IMR-90 (cell line): Measurements from ENCODE around the gene HSF2. TPM values are rescaled to one million over a fixed set of nuclear protein-coding genes. Genes with fewer than 3 reads are reported as not detected.

Source experiments
- ATAC-seq: fragments of 200-7000 bp; cut with Tn5 transposase; 2 replicates; pipeline ENCODE4 v1.9.1; 2020; ENCODE audit warnings: low read depth, mild to moderate bottlenecking, moderate library complexity
- BruUV-seq: library from RNA; stranded (reverse); fragments of 400-500 nt; replicated peaks from 2 replicates; lab custom pipeline; 2021; lab: Mats Ljungman, UMichigan
- CTCF ChIA-PET: fragments of 300-600 bp; formaldehyde crosslinking; extraction: SDS; loops from one replicate; lab custom pipeline; 2021; ENCODE audit warnings: antibody characterized with exemption; lab: Yijun Ruan, JAX
- POLR2A ChIA-PET: fragments of 300-600 bp; sonication (Branson Sonifier 250); formaldehyde crosslinking; loops from one replicate; lab custom pipeline; 2022; ENCODE audit warnings: antibody characterized with exemption; ENCODE audit not compliant: unreplicated experiment; lab: Charles Lee
- DNase-seq: peaks from one replicate; pipeline ENCODE4 v3.0.0; 2013
- H2AFZ ChIP-seq: replicated peaks from 2 replicates; pipeline ENCODE3; 2013; ENCODE audit warnings: low read length, mild to moderate bottlenecking; ENCODE audit not compliant: poor library complexity
- H2AK5ac ChIP-seq: 2 replicates; pipeline ENCODE4 v1.6.1; 2013; ENCODE audit warnings: low read depth, low read length, inconsistent platforms
- H2AK9ac ChIP-seq: replicated peaks from 2 replicates; pipeline ENCODE3; 2013; ENCODE audit warnings: mild to moderate bottlenecking, low read depth, low read length, moderate library complexity; ENCODE audit not compliant: poor library complexity
- H2BK120ac ChIP-seq: 2 replicates; pipeline ENCODE4 v1.6.1; 2013; ENCODE audit warnings: low read depth, low read length, inconsistent platforms
- H2BK15ac ChIP-seq: 3 replicates; pipeline ENCODE4 v1.6.1; 2013; ENCODE audit warnings: low read depth, low read length, inconsistent platforms
- H2BK20ac ChIP-seq: 2 replicates; pipeline ENCODE4 v1.6.1; 2013; ENCODE audit warnings: low read depth, mild to moderate bottlenecking, inconsistent platforms, low read length, moderate library complexity
- H2BK5ac ChIP-seq: 2 replicates; pipeline ENCODE4 v1.6.1; 2013; ENCODE audit warnings: mild to moderate bottlenecking, low read depth, low read length, inconsistent platforms; ENCODE audit not compliant: poor library complexity, severe bottlenecking
- H3K14ac ChIP-seq: replicated peaks from 2 replicates; pipeline ENCODE4 v1.6.1; 2013; ENCODE audit warnings: low read depth, low read length, inconsistent platforms
- H3K18ac ChIP-seq: 2 replicates; pipeline ENCODE4 v1.6.1; 2013; ENCODE audit warnings: low read depth, low read length, control low read depth
- H3K23ac ChIP-seq: 2 replicates; pipeline ENCODE4 v1.6.1; 2013; ENCODE audit warnings: low read depth, low read length, inconsistent platforms
- H3K27ac ChIP-seq: 2 replicates; pipeline ENCODE4 v1.5.1; 2013; ENCODE audit warnings: mild to moderate bottlenecking, control low read depth, low read length; ENCODE audit not compliant: insufficient read depth
- H3K27me3 ChIP-seq: 2 replicates; pipeline ENCODE4 v1.6.1; 2013; ENCODE audit warnings: low read length; ENCODE audit not compliant: control insufficient read depth, insufficient read depth
- H3K36me3 ChIP-seq: 2 replicates; pipeline ENCODE4 v1.6.1; 2013; ENCODE audit warnings: low read length, mixed read lengths; ENCODE audit not compliant: control insufficient read depth, insufficient read depth
- H3K4ac ChIP-seq: 2 replicates; pipeline ENCODE4 v1.6.1; 2013; ENCODE audit warnings: low read depth, low read length, inconsistent platforms
- H3K4me1 ChIP-seq: 2 replicates; pipeline ENCODE4 v1.6.1; 2013; ENCODE audit warnings: low read length, mixed read lengths; ENCODE audit not compliant: control insufficient read depth, insufficient read depth
- H3K4me2 ChIP-seq: 2 replicates; pipeline ENCODE4 v1.6.1; 2013; ENCODE audit warnings: low read depth, mild to moderate bottlenecking, control low read depth, low read length, moderate library complexity
- H3K4me3 ChIP-seq: 2 replicates; pipeline ENCODE4 v1.5.1; 2013; ENCODE audit warnings: low read depth, mild to moderate bottlenecking, control low read depth, low read length, moderate library complexity; ENCODE audit not compliant: insufficient read depth
- H3K56ac ChIP-seq: 2 replicates; pipeline ENCODE4 v1.6.1; 2013; ENCODE audit warnings: low read length, inconsistent platforms; ENCODE audit not compliant: insufficient read depth; ENCODE audit errors: extremely low read depth
- H3K79me1 ChIP-seq, 2 experiments: 2 replicates each; pipeline ENCODE4 v1.6.1; 2013; ENCODE audit warnings: low read length in 2 of 2, inconsistent platforms in 1 of 2, low read depth in 1 of 2
- H3K9ac ChIP-seq: 2 replicates; pipeline ENCODE4 v1.6.1; 2013; ENCODE audit warnings: low read depth, low read length, control low read depth
- H3K9me1 ChIP-seq: 2 replicates; pipeline ENCODE4 v1.6.1; 2013; ENCODE audit warnings: low read length, inconsistent platforms; ENCODE audit not compliant: insufficient read depth
- H3K9me3 ChIP-seq: 2 replicates; pipeline ENCODE4 v1.6.1; 2013; ENCODE audit warnings: low read length; ENCODE audit not compliant: control insufficient read depth, insufficient read depth
- H4K20me1 ChIP-seq: 2 replicates; pipeline ENCODE4 v1.6.1; 2013; ENCODE audit warnings: low read length, inconsistent platforms; ENCODE audit not compliant: insufficient read depth
- H4K5ac ChIP-seq: 2 replicates; pipeline ENCODE4 v1.6.1; 2013; ENCODE audit warnings: mild to moderate bottlenecking, low read depth, low read length, control low read depth
- H4K8ac ChIP-seq, 2 experiments: 2 replicates each; pipeline ENCODE4 v1.6.1; 2013; ENCODE audit warnings: low read depth in 2 of 2, low read length in 2 of 2, control low read depth in 1 of 2, inconsistent platforms in 1 of 2
- H4K91ac ChIP-seq: 2 replicates; pipeline ENCODE4 v1.6.1; 2013; ENCODE audit warnings: low read depth, low read length, inconsistent platforms; ENCODE audit not compliant: insufficient read depth
- CEBPB ChIP-seq: IDR thresholded peaks from 2 replicates; pipeline ENCODE4 v1.6.1; 2012; ENCODE audit warnings: low read depth, low read length, improper control_type of control experiment
- CHD1 ChIP-seq: IDR thresholded peaks from 2 replicates; pipeline ENCODE4 v1.6.1; 2012; ENCODE audit warnings: low read depth, low read length, improper control_type of control experiment
- ELK1 ChIP-seq: fragments of 150-350 bp; IDR thresholded peaks from 2 replicates; pipeline ENCODE4 v1.6.1; 2016; ENCODE audit warnings: low read depth, mild to moderate bottlenecking, low read length, moderate library complexity, borderline replicate concordance
- MXI1 ChIP-seq: IDR thresholded peaks from 2 replicates; pipeline ENCODE4 v1.6.1; 2012; ENCODE audit warnings: low read depth, mild to moderate bottlenecking, low read length, moderate library complexity, borderline replicate concordance
- RCOR1 ChIP-seq: IDR thresholded peaks from 2 replicates; pipeline ENCODE4 v1.6.1; 2012; ENCODE audit warnings: mild to moderate bottlenecking, low read length, improper control_type of control experiment; ENCODE audit not compliant: insufficient replicate concordance
- RFX5 ChIP-seq: IDR thresholded peaks from 2 replicates; pipeline ENCODE4 v1.8.0; 2012; ENCODE audit warnings: low read depth, mild to moderate bottlenecking, low read length, moderate library complexity
- SMC3 ChIP-seq: fragments of 150-350 bp; IDR thresholded peaks from 2 replicates; pipeline ENCODE4 v1.6.1; 2016; ENCODE audit warnings: low read depth, mild to moderate bottlenecking, antibody characterized with exemption, low read length, moderate library complexity
- WGBS, 2 experiments: methylation state at CpG; one replicate each; pipeline versions ENCODE4 v1.1.5 to v1.1.7; 2013; ENCODE audit warnings: missing lambda C conversion rate in 2 of 2; ENCODE audit not compliant: insufficient read length in 1 of 2; ENCODE audit errors: extremely low coverage in 2 of 2; 5-methylcytosine and 5-hydroxymethylcytosine counted together
- dilution Hi-C: fragments of 300-500 bp; cut with HindIII; formaldehyde crosslinking; loops from one replicate; pipeline ENCODE4 v1.14.3; 2018; ENCODE audit warnings: low sequenced_read_pairs; ENCODE audit not compliant: unreplicated experiment
- in situ Hi-C: fragments of 300-500 bp; cut with MboI; formaldehyde crosslinking; loops from 3 replicates; pipeline ENCODE4 v1.14.3; 2019; ENCODE audit warnings: low sequenced_read_pairs, inconsistent platforms, mixed read lengths
- intact Hi-C: fragments of 100-400 bp; cut with micrococcal nuclease; formaldehyde crosslinking; loops from 2 replicates; pipeline ENCODE4 v1.10.0; 2022
- polyA plus RNA-seq, 3 experiments: library from polyadenylated mRNA; depleted of rRNA; stranded (reverse); fragments of >200 nt; gene quantifications; 2 replicates each; pipeline ENCODE4 v1.2.3, GENCODE V29; 2012; ENCODE audit warnings: low replicate concordance in 1 of 3
- total RNA-seq: library from RNA; depleted of rRNA; stranded (reverse); fragments of >200 nt; gene quantifications from 2 replicates; pipeline ENCODE4 v1.2.3, GENCODE V29; 2012
- TF ChIP-seq, protein P1 (sequence below): conservative IDR thresholded peaks from 2 replicates; pipeline ENCODE4 v1.5.1; 2012; ENCODE audit warnings: mild to moderate bottlenecking, low read depth, low read length, improper control_type of control experiment

Gene HSF2
- total and polyA plus RNA-seq, 2 of the 4 experiments (the other 2 are of a cell fraction) = 17.6 to 28.9 TPM

DNA sequence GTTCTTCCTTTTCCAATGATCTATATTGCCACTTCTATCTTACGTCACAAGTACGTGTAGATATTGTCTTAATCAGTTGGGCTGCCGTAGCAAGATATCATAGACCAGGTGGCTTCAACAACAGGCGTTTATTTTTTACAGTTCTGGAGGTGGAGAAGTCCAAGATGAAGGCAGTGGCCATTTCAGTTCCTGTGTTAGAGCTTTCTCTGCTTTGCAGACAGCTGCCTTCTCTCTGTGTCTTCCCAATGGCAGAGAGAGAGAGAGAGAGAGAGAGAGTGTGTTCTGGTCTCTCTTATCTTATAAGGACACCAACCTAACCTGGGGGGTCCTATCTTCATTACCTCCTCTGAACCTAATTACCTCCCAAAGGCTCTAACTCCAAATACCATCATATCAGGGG lies 8.3 kb downstream of the HSF2 start:
- CTCF ChIA-PET = interaction anchor here (1.3 kb wide), 1 partner anchor 8 kb away, joined by 3 read pairs; the partner anchor contains the start of gene HSF2
- dilution Hi-C loops = no loop called here
- no peak overlapping the region for H3K4ac ChIP-seq
- no peak overlapping the region for H3K4me2 ChIP-seq
- no peaks in the 10 kb centered on the region for H3K9me3 ChIP-seq
- BruUV-seq = no TSS peak
- no peaks in the 10 kb centered on the region for H3K4me1 ChIP-seq
- no peak overlapping the region for H2AK9ac ChIP-seq
- DNase-seq = no peak
- H3K23ac ChIP-seq = no peak overlapping the region
- H2BK120ac ChIP-seq = no peak overlapping the region
- intact Hi-C loops = no loop called here
- no peak overlapping the region for H3K18ac ChIP-seq
- in situ Hi-C loops = no loop called here
- H3K79me1 ChIP-seq = peaks cover 11 to 42% of the 10 kb centered on the region in 2 experiments; a peak in 3 of 4 replicates
- no peak overlapping the region for H3K14ac ChIP-seq
- H3K56ac ChIP-seq = no peak overlapping the region
- H2BK5ac ChIP-seq = no peak overlapping the region
- no peak for ATAC-seq
- H3K27ac ChIP-seq = no peak overlapping the region
- no CpG with 5 or more reads among the region's 4 CpGs for WGBS, 2 experiments
- no peak overlapping the region for H4K5ac ChIP-seq
- POLR2A ChIA-PET = interaction anchor here (0.7 kb wide), 1 partner anchor 45 kb away, joined by 4 read pairs; no protein-coding TSS in a partner anchor
- H3K27me3 ChIP-seq = no peaks in the 10 kb centered on the region
- H2AK5ac ChIP-seq = no peak overlapping the region
- H4K20me1 ChIP-seq = no peaks in the 10 kb centered on the region
- no peaks in the 10 kb centered on the region for H3K9me1 ChIP-seq
- H3K9ac ChIP-seq = no peak overlapping the region
- no peak overlapping the region for H4K8ac ChIP-seq
- no peak overlapping the region for H4K91ac ChIP-seq
- no peak overlapping the region for H2AFZ ChIP-seq
- H2BK15ac ChIP-seq = no peak overlapping the region
- H3K36me3 ChIP-seq = no peaks in the 10 kb centered on the region; the same call in 1 of the 2 replicates
- H2BK20ac ChIP-seq = no peak overlapping the region
- no peak overlapping the region for H3K4me3 ChIP-seq
- TF ChIP-seq CEBPB = no peak
- TF ChIP-seq RCOR1 = no peak
- no peak for TF ChIP-seq MXI1
- no peak for TF ChIP-seq CHD1
- no peak for TF ChIP-seq SMC3
- TF ChIP-seq, protein P1, sequence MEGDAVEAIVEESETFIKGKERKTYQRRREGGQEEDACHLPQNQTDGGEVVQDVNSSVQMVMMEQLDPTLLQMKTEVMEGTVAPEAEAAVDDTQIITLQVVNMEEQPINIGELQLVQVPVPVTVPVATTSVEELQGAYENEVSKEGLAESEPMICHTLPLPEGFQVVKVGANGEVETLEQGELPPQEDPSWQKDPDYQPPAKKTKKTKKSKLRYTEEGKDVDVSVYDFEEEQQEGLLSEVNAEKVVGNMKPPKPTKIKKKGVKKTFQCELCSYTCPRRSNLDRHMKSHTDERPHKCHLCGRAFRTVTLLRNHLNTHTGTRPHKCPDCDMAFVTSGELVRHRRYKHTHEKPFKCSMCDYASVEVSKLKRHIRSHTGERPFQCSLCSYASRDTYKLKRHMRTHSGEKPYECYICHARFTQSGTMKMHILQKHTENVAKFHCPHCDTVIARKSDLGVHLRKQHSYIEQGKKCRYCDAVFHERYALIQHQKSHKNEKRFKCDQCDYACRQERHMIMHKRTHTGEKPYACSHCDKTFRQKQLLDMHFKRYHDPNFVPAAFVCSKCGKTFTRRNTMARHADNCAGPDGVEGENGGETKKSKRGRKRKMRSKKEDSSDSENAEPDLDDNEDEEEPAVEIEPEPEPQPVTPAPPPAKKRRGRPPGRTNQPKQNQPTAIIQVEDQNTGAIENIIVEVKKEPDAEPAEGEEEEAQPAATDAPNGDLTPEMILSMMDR = no peak
- TF ChIP-seq RFX5 = no peak
- no peak for TF ChIP-seq ELK1
